Tibial artery (tissue), 4 donors: ENCODE results near the gene KCNMA1.

Experiments used
- DNase-seq, 2 donors: peaks; one replicate each; pipeline ENCODE4 v3.0.0-alpha.2; 2019
- H3K27ac ChIP-seq, 2 donors: fragments of 200-600 bp; sonication (generic) in 1 of 2; 1 replicate in 1 of 2; 2 replicates in 1 of 2; pipeline ENCODE4 v1.5.1; 2018 to 2019; ENCODE audit warnings: mild to moderate bottlenecking in 1 of 2
- H3K27me3 ChIP-seq, 2 donors: fragments of 200-600 bp; sonication (generic) in 1 of 2; one replicate each; pipeline versions ENCODE4 v1.5.1 to v1.6.0; 2016 to 2019
- H3K36me3 ChIP-seq, 3 donors: fragments of 200-600 bp; sonication (generic) in 2 of 3; one replicate each; pipeline ENCODE4 v1.5.1; 2016 to 2019; ENCODE audit warnings: mild to moderate bottlenecking in 2 of 3
- H3K4me1 ChIP-seq, 4 donors: fragments of 200-600 bp; sonication (generic) in 2 of 4; 1 replicate in 3 of 4; 2 replicates in 1 of 4; pipeline ENCODE4 v1.5.1; 2016 to 2019
- H3K4me3 ChIP-seq, 2 donors: fragments of 200-600 bp; sonication (generic) in 1 of 2; 1 replicate in 1 of 2; 2 replicates in 1 of 2; pipeline ENCODE4 v1.5.1; 2018 to 2019; ENCODE audit warnings: mild to moderate bottlenecking in 2 of 2
- H3K9me3 ChIP-seq, 3 donors: fragments of 200-600 bp; sonication (generic) in 1 of 3; one replicate each; pipeline ENCODE4 v1.5.1; 2016 to 2019
- intact Hi-C: fragments of 100-400 bp; cut with DNase I; formaldehyde crosslinking; loops from one replicate; pipeline ENCODE4 v1.15.0; 2023; ENCODE audit warnings: low total_unique reads
- TF ChIP-seq, protein P1 (sequence below), 2 experiments: fragments of 200-600 bp in 1 of 2; fragments of 450-650 bp in 1 of 2; IDR thresholded peaks; one replicate each; pipeline ENCODE4 v1.5.1; 2017 to 2019; ENCODE audit warnings: antibody characterized with exemption in 2 of 2, mild to moderate bottlenecking in 1 of 2, moderate library complexity in 1 of 2

The KCNMA1 gene

DNA sequence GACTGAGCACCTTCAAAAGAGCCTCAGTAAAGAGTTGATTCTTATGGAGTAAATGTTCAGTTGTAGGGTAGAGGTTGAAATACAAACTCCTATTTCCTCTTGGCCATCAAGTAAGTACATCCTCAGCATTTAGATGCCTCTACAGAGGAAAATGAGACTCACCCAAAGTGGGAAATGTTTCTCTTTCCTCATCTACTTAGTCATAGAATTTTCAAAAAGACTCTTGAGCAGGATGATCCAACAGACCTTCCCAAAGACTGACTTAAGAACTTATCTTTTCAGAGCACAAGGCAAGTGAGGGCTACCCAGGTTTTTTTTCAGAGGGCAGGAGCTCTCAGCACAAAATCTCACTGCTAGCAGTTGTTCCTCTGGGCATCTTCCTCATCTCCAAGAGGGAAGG lies 449.1 kb downstream of the KCNMA1 start:
- intact Hi-C loops: no loop called here
- Histone ChIP-seq H3K4me3 (no peak overlapping the region), H3K27me3 (no peaks in the 10 kb centered on the region), H3K36me3 (peaks cover 0 to 6% (median 0%) of the 10 kb centered on the region in 3 donors), H3K9me3 (no peaks in the 10 kb centered on the region), H3K27ac (no peak overlapping the region), H3K4me1 (peaks cover 0 to 47% (median 5%) of the 10 kb centered on the region in 4 donors)
- TF ChIP-seq, protein P1, sequence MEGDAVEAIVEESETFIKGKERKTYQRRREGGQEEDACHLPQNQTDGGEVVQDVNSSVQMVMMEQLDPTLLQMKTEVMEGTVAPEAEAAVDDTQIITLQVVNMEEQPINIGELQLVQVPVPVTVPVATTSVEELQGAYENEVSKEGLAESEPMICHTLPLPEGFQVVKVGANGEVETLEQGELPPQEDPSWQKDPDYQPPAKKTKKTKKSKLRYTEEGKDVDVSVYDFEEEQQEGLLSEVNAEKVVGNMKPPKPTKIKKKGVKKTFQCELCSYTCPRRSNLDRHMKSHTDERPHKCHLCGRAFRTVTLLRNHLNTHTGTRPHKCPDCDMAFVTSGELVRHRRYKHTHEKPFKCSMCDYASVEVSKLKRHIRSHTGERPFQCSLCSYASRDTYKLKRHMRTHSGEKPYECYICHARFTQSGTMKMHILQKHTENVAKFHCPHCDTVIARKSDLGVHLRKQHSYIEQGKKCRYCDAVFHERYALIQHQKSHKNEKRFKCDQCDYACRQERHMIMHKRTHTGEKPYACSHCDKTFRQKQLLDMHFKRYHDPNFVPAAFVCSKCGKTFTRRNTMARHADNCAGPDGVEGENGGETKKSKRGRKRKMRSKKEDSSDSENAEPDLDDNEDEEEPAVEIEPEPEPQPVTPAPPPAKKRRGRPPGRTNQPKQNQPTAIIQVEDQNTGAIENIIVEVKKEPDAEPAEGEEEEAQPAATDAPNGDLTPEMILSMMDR (IDR thresholded peaks at IDR 0.05): no peak
- DNase-seq: no peak

DNA sequence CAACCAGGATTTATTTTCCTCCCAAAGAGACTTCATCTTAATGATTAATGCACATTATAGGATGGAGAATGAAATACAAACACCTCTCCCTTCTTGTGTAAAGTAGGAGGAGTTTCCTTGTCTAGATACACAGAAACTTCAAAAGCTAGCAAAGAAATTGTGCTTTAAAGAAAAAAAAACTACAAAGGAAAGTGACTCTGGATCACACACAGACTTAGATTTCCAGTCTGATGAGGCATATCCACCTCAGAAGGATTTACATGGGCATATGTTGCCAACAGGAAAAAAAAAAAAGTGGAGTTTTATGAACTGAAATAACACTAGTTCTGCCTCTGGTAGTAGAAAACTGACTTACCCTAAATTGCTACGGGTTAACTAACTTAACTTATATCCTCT lies 449.6 kb downstream of the KCNMA1 start:
- H3K9me3 ChIP-seq: no peaks in the 10 kb centered on the region
- H3K27ac ChIP-seq: no peak overlapping the region
- no peak for DNase-seq
- TF ChIP-seq, protein P1 (IDR thresholded peaks at IDR 0.05): no peak
- intact Hi-C loops: no loop called here
- H3K27me3 ChIP-seq: no peaks in the 10 kb centered on the region
- no peak overlapping the region for H3K4me3 ChIP-seq
- peaks cover 0 to 6% (median 0%) of the 10 kb centered on the region in 3 donors for H3K36me3 ChIP-seq
- H3K4me1 ChIP-seq: peaks cover 0 to 47% (median 4%) of the 10 kb centered on the region in 4 donors

DNA sequence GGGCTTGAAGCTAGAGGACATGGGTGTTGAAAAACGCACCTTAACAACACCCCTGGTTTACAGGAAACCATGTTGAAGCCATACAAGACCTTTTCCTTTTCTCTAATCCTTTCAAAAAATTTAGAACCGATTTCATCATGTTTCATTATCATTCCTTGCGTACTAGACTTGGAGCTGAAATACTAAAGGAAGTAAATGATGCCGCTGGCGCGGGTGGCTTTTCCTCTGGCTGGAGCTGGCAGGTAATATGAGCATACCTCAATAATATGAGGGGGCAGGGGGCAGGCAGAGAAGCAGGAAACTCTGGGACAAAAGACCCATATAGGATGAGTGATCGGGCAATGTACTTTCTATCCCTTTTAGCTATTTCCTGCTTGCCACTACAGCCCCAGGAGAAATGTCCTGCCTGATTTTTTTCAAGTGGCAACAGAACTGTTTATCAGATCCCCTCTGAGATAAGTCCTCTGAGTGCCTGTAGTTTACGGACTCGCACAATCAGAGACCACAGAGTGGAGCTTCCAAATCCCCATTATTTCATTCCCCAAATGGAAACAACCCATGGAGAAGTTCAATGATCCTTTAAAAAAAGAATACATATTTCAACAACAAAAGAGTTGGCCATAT lies 450.1 kb downstream of the KCNMA1 start:
- Histone ChIP-seq H3K4me3 (no peak overlapping the region), H3K4me1 (peaks cover 0 to 47% (median 6%) of the 10 kb centered on the region in 4 donors), H3K27me3 (no peaks in the 10 kb centered on the region), H3K9me3 (no peaks in the 10 kb centered on the region), H3K27ac (no peak overlapping the region), H3K36me3 (peaks cover 0 to 6% (median 0%) of the 10 kb centered on the region in 3 donors)
- TF ChIP-seq, protein P1 (IDR thresholded peaks at IDR 0.05): no peak
- DNase-seq: no peak
- intact Hi-C loops: no loop called here

DNA sequence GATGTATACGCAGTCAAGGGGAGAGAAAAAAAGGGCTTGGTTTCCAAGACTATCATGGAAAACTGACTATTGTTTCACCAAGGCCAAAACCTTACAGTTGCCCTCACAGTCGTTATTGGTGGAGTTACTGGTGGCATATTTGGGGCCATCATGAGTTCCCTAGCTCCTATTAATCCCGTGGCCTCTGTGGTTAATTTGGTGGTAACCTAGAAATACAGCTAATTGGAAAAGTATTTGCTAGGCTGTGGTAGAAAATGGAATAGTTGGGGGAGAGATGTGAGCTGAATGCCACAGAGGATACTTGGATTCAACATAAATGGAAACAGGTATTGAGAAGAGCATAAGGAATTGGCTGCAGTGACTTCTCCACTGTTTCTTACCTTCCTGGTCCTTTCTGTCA lies 450.7 kb downstream of the KCNMA1 start:
- Histone ChIP-seq H3K4me1 (peaks cover 0 to 47% (median 6%) of the 10 kb centered on the region in 4 donors), H3K9me3 (no peaks in the 10 kb centered on the region), H3K4me3 (no peak overlapping the region), H3K36me3 (peaks cover 0 to 6% (median 0%) of the 10 kb centered on the region in 3 donors), H3K27ac (no peak overlapping the region), H3K27me3 (no peaks in the 10 kb centered on the region)
- intact Hi-C loops: no loop called here
- no peak for DNase-seq
- TF ChIP-seq, protein P1 (IDR thresholded peaks at IDR 0.05): no peak

DNA sequence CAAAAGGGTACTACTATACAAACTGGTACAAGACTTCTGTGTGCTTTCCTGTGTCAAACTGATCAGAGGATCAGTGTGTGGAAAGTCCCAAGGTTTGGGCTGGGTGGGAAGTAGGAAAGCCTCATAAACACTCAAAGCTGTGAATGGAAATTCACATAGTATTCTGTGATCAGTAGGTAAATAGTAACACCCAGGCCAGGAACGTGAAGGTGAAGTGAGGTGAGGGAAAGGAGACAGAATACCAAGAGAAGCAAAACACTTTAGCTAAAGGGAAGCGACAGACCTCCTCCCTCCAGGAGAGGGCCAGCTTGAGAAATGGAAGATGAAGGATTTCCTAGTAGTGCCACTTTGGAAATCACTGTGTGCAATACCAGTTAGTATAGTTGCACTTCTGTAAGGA lies 451.9 kb downstream of the KCNMA1 start:
- peaks cover 0 to 6% (median 0%) of the 10 kb centered on the region in 3 donors for H3K36me3 ChIP-seq
- H3K4me3 ChIP-seq: no peak overlapping the region
- no peak for DNase-seq
- no peaks in the 10 kb centered on the region for H3K27me3 ChIP-seq
- TF ChIP-seq, protein P1 (IDR thresholded peaks at IDR 0.05): no peak
- H3K9me3 ChIP-seq: no peaks in the 10 kb centered on the region
- no peak overlapping the region for H3K27ac ChIP-seq
- intact Hi-C loops: no loop called here
- peaks cover 0 to 41% (median 8%) of the 10 kb centered on the region in 4 donors for H3K4me1 ChIP-seq
